Measurements from ENCODE around the gene MORC1.

MORC1 gene

DNA sequence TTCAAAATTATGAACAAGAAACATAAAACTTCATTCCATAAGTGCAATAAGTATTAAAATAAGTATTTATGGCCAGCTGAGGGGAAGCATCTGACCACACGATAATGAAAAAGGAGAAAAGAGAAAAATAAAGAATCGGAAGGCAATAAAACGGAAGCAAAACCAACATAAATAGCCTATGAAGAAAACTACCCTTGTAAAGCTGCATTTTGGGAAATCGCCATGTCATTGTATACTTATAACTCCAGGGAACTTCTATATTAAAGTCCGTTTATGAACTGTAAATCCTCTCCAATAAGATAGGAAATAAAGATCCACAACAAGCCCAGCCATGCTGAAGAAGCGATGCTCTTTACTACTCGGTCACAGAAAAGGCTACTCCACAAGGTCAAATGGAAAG lies 47.7 kb downstream of the MORC1 start:
- no peak for DNase-seq (ENCODE audit: low read depth)
- no peak overlapping the region for H3K4me3 ChIP-seq (ENCODE audit: low read depth, low read length)
- in situ Hi-C loops (cut with HindIII; ENCODE audit: low sequenced_read_pairs) = no loop called here
- TF ChIP-seq, protein P1, sequence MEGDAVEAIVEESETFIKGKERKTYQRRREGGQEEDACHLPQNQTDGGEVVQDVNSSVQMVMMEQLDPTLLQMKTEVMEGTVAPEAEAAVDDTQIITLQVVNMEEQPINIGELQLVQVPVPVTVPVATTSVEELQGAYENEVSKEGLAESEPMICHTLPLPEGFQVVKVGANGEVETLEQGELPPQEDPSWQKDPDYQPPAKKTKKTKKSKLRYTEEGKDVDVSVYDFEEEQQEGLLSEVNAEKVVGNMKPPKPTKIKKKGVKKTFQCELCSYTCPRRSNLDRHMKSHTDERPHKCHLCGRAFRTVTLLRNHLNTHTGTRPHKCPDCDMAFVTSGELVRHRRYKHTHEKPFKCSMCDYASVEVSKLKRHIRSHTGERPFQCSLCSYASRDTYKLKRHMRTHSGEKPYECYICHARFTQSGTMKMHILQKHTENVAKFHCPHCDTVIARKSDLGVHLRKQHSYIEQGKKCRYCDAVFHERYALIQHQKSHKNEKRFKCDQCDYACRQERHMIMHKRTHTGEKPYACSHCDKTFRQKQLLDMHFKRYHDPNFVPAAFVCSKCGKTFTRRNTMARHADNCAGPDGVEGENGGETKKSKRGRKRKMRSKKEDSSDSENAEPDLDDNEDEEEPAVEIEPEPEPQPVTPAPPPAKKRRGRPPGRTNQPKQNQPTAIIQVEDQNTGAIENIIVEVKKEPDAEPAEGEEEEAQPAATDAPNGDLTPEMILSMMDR (IDR thresholded peaks at IDR 0.05; ENCODE audit: low read depth, low read length, missing control alignments) = no peak

- no peak for DNase-seq (ENCODE audit: low read depth)
- TF ChIP-seq, protein P1 (IDR thresholded peaks at IDR 0.05; ENCODE audit: low read depth, low read length, missing control alignments) = no peak
- in situ Hi-C loops (cut with HindIII; ENCODE audit: low sequenced_read_pairs) = no loop called here
- no peak overlapping the region for H3K4me3 ChIP-seq (ENCODE audit: low read depth, low read length)
Measured at GRCh38 chr3:109066864-109067263, 51.1 kb downstream of the MORC1 start.

DNA sequence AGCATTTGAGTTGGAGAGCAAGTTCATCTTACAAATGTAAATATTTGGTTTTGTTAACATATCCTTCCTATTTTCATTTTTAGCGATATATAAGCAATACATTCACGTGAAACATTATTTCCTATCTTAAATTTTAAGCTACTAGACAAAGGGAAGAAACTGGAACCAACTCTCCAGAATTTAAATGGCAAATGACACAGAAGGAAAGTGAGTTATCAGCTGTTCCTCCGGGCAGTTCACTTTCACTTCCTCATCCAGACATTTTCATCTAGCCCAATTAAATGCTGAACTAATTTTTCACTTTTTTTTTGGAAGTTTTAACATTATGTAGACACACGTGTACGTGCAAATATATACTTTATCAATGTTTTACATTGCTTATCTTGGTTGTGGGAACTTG lies 58.7 kb downstream of the MORC1 start:
- in situ Hi-C loops (cut with HindIII; ENCODE audit: low sequenced_read_pairs) = no loop called here
- TF ChIP-seq, protein P1 (IDR thresholded peaks at IDR 0.05; ENCODE audit: low read depth, low read length, missing control alignments) = no peak
- no peak overlapping the region for H3K4me3 ChIP-seq (ENCODE audit: low read depth, low read length)
- no peak for DNase-seq (ENCODE audit: low read depth)

DNA sequence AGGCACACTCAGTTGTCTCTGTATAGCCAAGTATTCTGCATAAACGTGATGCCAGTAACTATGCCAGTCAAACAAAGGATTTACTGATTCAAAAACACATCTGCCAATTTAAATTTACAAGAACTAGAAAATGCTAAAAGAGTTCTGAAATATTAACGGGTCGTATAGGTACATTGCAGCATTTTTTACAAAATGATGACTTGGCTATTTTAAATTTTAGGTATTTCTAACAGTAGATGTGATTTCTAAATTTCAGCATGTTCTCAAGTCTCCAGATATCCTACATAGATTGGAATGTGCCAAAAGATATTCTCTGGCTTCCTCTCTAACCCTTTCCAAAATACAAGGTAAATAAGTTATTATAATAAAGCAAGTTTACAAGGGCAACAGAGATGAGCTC lies 60.3 kb downstream of the MORC1 start:
- DNase-seq (ENCODE audit: low read depth) = no peak
- TF ChIP-seq, protein P1 (IDR thresholded peaks at IDR 0.05; ENCODE audit: low read depth, low read length, missing control alignments) = no peak
- no peak overlapping the region for H3K4me3 ChIP-seq (ENCODE audit: low read depth, low read length)
- in situ Hi-C loops (cut with HindIII; ENCODE audit: low sequenced_read_pairs) = no loop called here

GRCh38 chr3:109057056-109057455 lies 60.9 kb downstream of the MORC1 start:
- TF ChIP-seq, protein P1 (IDR thresholded peaks at IDR 0.05; ENCODE audit: low read depth, low read length, missing control alignments) = no peak
- no peak for DNase-seq (ENCODE audit: low read depth)
- no peak overlapping the region for H3K4me3 ChIP-seq (ENCODE audit: low read depth, low read length)
- in situ Hi-C loops (cut with HindIII; ENCODE audit: low sequenced_read_pairs) = no loop called here

- no peak overlapping the region for H3K4me3 ChIP-seq (ENCODE audit: low read depth, low read length)
- DNase-seq (ENCODE audit: low read depth) = peak; percentile 6
- TF ChIP-seq, protein P1 (IDR thresholded peaks at IDR 0.05; ENCODE audit: low read depth, low read length, missing control alignments) = peak; percentile 62
- in situ Hi-C loops (cut with HindIII; ENCODE audit: low sequenced_read_pairs) = no loop called here
Measured at GRCh38 chr3:109050591-109051167, 67.3 kb downstream of the MORC1 start.
